Measurements from ENCODE around the gene DOCK4.

DNA sequence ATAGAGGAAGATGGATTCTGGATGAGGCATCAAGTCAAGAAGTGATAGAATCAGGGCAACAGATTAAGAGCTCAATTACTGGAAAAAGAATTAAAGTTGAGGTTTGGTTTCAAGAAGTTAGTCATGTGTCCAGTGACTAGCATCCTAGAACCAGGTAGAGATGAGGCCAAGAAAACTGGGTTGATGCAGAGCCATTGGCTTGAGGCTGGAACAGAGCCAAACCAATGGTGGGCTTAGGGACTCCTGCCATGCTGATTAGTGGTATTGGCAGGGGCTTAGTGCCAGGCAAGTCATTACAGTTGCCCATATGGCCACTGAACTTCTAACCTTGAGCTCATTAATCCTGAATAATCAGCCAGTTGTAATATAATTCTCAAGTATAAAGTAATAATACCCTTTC is 18.8 kb upstream of the DOCK4 start:
- TF ChIP-seq, protein P1, sequence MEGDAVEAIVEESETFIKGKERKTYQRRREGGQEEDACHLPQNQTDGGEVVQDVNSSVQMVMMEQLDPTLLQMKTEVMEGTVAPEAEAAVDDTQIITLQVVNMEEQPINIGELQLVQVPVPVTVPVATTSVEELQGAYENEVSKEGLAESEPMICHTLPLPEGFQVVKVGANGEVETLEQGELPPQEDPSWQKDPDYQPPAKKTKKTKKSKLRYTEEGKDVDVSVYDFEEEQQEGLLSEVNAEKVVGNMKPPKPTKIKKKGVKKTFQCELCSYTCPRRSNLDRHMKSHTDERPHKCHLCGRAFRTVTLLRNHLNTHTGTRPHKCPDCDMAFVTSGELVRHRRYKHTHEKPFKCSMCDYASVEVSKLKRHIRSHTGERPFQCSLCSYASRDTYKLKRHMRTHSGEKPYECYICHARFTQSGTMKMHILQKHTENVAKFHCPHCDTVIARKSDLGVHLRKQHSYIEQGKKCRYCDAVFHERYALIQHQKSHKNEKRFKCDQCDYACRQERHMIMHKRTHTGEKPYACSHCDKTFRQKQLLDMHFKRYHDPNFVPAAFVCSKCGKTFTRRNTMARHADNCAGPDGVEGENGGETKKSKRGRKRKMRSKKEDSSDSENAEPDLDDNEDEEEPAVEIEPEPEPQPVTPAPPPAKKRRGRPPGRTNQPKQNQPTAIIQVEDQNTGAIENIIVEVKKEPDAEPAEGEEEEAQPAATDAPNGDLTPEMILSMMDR (IDR thresholded peaks at IDR 0.05) = no peak
- TF ChIP-seq, protein P2, sequence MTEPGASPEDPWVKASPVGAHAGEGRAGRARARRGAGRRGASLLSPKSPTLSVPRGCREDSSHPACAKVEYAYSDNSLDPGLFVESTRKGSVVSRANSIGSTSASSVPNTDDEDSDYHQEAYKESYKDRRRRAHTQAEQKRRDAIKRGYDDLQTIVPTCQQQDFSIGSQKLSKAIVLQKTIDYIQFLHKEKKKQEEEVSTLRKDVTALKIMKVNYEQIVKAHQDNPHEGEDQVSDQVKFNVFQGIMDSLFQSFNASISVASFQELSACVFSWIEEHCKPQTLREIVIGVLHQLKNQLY (CRISPR knock-in tag; IDR thresholded peaks at IDR 0.05) = no peak
- no peak for TF ChIP-seq TEAD4 (CRISPR knock-in tag; IDR thresholded peaks at IDR 0.05)
- TF ChIP-seq NR1H2 (CRISPR knock-in tag; IDR thresholded peaks at IDR 0.05) = no peak
- TF ChIP-seq CREB1 (CRISPR knock-in tag; IDR thresholded peaks at IDR 0.05) = no peak
- no peak for TF ChIP-seq NFYB (CRISPR knock-in tag; conservative IDR thresholded peaks at IDR 0.05; ENCODE audit: low read depth)
- TF ChIP-seq, protein P3, sequence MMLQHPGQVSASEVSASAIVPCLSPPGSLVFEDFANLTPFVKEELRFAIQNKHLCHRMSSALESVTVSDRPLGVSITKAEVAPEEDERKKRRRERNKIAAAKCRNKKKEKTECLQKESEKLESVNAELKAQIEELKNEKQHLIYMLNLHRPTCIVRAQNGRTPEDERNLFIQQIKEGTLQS (CRISPR knock-in tag; conservative IDR thresholded peaks at IDR 0.05) = no peak
- TF ChIP-seq SMAD3 (CRISPR knock-in tag; IDR thresholded peaks at IDR 0.05; ENCODE audit: borderline replicate concordance) = no peak
- no peak for TF ChIP-seq FOXP1 (CRISPR knock-in tag; IDR thresholded peaks at IDR 0.05; ENCODE audit: borderline replicate concordance)
- TF ChIP-seq ZNF317 (CRISPR knock-in tag; IDR thresholded peaks at IDR 0.05; ENCODE audit: borderline replicate concordance, low read depth) = no peak
- TF ChIP-seq, protein P4, sequence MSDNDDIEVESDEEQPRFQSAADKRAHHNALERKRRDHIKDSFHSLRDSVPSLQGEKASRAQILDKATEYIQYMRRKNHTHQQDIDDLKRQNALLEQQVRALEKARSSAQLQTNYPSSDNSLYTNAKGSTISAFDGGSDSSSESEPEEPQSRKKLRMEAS (CRISPR knock-in tag; IDR thresholded peaks at IDR 0.05) = no peak
